ENCODE data around the gene DNAH9. TPM values are rescaled to one million over a fixed set of nuclear protein-coding genes. Genes with fewer than 3 reads are reported as not detected.
A peak's percentile ranks its signal among the peaks of the same experiment; 100 is the strongest.

DNAH9 gene
- total and polyA plus RNA-seq, 11 donors, result 0.07 to 2.3 (median 0.49) TPM; not detected in 7

DNA sequence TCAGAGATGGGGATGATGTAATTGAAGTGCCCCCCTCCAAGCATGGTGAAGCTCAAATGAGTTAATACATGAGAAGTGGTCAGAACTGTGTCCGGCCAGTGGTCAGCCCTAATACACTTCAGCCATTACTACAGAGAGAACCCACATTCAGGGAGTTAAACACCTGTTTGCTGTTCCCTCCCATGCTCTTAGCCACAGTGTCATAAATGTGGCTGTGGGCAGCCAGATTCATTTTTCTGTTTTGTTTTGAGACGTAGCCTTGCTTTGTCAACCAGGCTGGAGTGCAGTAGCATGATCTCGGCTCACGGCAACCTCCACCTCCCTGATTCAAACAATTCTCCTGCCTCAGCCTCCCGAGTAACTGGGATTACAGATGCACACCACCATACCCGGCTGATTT lies 139.9 kb downstream of the DNAH9 start:
- H3K36me3 ChIP-seq, result no peaks in the 10 kb centered on the region
- intact Hi-C loops (cut with DNase I), result no loop called here
- no peak for DNase-seq
- H3K27me3 ChIP-seq, result no peaks in the 10 kb centered on the region
- TF ChIP-seq POLR2A (IDR thresholded peaks at IDR 0.05), result no peak
- TF ChIP-seq, protein P1, sequence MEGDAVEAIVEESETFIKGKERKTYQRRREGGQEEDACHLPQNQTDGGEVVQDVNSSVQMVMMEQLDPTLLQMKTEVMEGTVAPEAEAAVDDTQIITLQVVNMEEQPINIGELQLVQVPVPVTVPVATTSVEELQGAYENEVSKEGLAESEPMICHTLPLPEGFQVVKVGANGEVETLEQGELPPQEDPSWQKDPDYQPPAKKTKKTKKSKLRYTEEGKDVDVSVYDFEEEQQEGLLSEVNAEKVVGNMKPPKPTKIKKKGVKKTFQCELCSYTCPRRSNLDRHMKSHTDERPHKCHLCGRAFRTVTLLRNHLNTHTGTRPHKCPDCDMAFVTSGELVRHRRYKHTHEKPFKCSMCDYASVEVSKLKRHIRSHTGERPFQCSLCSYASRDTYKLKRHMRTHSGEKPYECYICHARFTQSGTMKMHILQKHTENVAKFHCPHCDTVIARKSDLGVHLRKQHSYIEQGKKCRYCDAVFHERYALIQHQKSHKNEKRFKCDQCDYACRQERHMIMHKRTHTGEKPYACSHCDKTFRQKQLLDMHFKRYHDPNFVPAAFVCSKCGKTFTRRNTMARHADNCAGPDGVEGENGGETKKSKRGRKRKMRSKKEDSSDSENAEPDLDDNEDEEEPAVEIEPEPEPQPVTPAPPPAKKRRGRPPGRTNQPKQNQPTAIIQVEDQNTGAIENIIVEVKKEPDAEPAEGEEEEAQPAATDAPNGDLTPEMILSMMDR (IDR thresholded peaks at IDR 0.05), result no peak
- H3K27ac ChIP-seq, result no peak overlapping the region
- no peak overlapping the region for H3K4me3 ChIP-seq
- no peaks in the 10 kb centered on the region for H3K9me3 ChIP-seq
- WGBS, 4 donors, result 86 to 93% (median 92%) methylated on average over 6 of the region's 6 CpGs
- H3K4me1 ChIP-seq, result no peaks in the 10 kb centered on the region
- no peak for ATAC-seq

DNA sequence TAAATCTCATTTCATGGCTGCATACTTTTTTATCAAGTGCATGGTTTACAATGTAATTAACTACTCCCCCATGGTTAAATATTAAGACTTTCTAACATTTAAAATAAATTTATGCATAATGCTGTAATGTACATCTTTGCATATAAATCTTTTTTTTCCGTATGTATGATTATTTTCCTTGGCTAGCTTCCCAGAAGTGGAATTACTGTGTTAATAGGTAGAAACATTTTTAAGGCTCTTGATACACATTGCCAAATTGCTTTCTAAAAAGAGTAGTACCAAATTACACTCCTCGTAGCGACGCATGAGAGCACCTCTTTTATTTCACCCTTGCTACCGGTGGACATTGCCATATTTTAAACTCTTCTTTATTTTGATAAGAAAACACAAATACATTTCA lies 141.1 kb downstream of the DNAH9 start:
- no peaks in the 10 kb centered on the region for H3K9me3 ChIP-seq
- no peaks in the 10 kb centered on the region for H3K27me3 ChIP-seq
- no peak overlapping the region for H3K4me3 ChIP-seq
- WGBS, 4 donors, result 71 to 80% (median 78%) methylated on average over 5 of the region's 5 CpGs
- H3K4me1 ChIP-seq, result no peaks in the 10 kb centered on the region
- DNase-seq (no peak), ATAC-seq (no peak)
- no peak overlapping the region for H3K27ac ChIP-seq
- intact Hi-C loops (cut with DNase I), result no loop called here
- TF ChIP-seq, protein P1 (IDR thresholded peaks at IDR 0.05), result no peak
- TF ChIP-seq POLR2A (IDR thresholded peaks at IDR 0.05), result no peak
- no peaks in the 10 kb centered on the region for H3K36me3 ChIP-seq

DNA sequence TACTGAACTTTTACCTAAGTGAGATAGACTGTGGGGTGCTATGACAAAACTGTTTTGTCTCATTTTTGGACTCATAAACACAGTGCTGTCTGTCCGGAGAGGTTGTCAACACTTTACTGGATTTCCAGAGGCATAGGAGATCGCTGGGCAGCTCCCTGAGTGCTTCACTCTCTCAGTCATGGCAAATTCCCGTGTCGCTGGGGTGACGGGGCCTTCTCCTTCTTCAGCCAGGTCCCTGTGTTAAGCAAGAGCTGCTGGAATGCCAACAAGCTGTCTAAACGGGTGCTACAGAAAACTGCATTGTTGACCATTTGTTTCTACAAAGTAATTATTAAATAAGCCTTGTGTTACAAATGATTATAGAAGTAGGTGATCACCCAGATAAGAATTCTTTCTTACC lies 141.6 kb downstream of the DNAH9 start:
- intact Hi-C loops (cut with DNase I), result no loop called here
- TF ChIP-seq, protein P1 (IDR thresholded peaks at IDR 0.05), result no peak
- no peak for TF ChIP-seq POLR2A (IDR thresholded peaks at IDR 0.05)

DNA sequence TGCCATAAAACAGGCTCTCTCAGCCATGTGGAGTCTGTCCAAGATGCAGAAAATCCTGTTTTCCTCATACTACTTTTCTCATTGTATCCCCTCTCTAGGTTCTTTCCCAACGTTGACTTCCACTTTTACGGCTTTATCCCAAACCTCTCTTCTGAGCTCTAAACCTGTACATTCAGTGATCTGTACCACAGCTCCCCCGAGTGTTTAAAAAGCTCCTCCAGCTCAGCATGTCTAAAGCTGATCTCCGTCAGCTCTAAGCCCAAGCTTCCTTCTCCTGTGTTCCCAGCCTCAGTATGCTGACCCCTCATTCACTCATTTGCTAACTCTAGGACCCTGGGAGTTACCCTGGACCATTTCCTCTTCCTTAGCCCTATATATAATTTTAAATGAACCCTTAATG lies 144.6 kb downstream of the DNAH9 start:
- WGBS, 4 donors, result 28 to 32% (median 30%) methylated on average over 4 of the region's 4 CpGs
- intact Hi-C loops (cut with DNase I), result no loop called here

More for the DNA sequence above, 141.6 kb downstream of the DNAH9 start:
- H3K9me3 ChIP-seq, result no peaks in the 10 kb centered on the region
- no peaks in the 10 kb centered on the region for H3K4me1 ChIP-seq
- H3K36me3 ChIP-seq, result no peaks in the 10 kb centered on the region
- H3K27ac ChIP-seq, result no peak overlapping the region
- H3K4me3 ChIP-seq, result no peak overlapping the region
- DNase-seq, result no peak
- no peak for ATAC-seq
- 56 to 65% (median 60%) methylated on average over 6 of the region's 6 CpGs for WGBS, 4 donors
- no peaks in the 10 kb centered on the region for H3K27me3 ChIP-seq

More for the DNA sequence above, 144.6 kb downstream of the DNAH9 start:
- Histone ChIP-seq H3K27me3 (no peaks in the 10 kb centered on the region), H3K4me3 (no peak overlapping the region), H3K9me3 (peaks cover 0 to 15% (median 4%) of the 10 kb centered on the region in 12 donors), H3K4me1 (no peaks in the 10 kb centered on the region), H3K36me3 (no peaks in the 10 kb centered on the region), H3K27ac (no peak overlapping the region)
- ATAC-seq (no peak), DNase-seq (no peak)
- TF ChIP-seq, protein P1 (IDR thresholded peaks at IDR 0.05), result peak in 3 of 12 donors; percentile 14 to 30 (median 27)
- TF ChIP-seq POLR2A (IDR thresholded peaks at IDR 0.05), result no peak
